HG02970 (cell line): Measurements from ENCODE around the gene DNAJC22.
"Not testable (repeated sequence)": the region's sequence is repeated elsewhere in the genome, so short reads cannot be mapped to it uniquely, and the experiment has no call there.

ENCODE experiments used
- ATAC-seq: cut with Tn5 transposase; IDR thresholded peaks from one replicate; pipeline ENCODE4 v1.9.1; 2021; ENCODE audit warnings: mild to moderate bottlenecking, moderate library complexity, moderate number of reproducible peaks; ENCODE audit not compliant: unreplicated experiment, low FRiP score

Gene DNAJC22

DNA sequence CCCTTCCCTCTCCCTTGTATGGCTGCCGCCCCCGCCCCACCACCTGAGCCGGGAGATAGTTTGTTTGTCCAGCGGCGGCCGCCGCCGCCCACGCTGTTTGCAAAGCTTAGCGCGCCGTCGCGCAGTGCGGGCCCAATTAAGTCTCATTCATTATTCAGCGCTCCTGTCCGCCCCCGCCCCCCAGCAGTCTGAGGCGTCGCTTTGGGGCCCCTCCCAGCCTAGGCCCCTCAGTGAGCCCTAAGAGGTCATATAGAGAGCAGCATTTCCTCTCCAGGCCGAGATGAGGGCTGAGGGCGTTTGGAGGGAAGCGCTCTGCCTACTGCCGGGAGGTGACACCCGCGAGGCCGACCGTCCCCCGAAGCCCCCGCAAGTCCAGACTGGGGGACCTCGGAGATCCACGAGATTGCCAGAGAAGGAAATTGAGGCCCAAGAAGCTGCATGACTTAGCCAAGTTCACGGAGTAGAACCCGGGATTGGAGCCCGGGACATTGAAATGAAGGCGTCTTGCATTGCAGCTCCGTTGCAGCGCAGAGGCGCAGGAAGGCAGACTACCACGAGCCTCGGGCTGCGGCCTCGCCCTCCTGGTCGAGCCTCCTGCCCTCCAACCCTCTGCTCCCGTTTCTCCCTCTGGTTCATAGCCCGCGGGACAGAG lies at the start of gene DNAJC22:
DNAJC22 (plus strand) TSS at position 230 of the 652 bp plus-strand sequence. CDS start 1,985 bp downstream, outside the sequence.
- ATAC-seq, result no peak

DNA sequence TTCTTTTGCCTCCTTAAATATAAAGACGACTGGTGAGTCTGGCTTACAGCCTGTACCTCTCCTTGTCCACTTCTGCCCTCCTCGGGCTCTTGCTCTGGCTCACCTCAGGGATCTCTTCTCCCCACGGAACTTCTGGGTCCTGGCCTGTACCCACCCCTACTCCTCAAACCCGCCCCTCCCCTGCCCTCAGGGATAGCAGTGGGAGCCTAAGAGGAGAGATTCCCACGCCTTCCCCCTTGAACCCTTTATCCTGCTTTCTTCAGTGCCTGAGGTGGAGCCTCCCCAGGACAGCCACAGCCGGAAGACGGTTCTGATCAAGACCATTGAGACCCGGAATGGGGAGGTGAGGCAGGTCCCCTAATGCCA lies 49.0 kb upstream of the DNAJC22 start:
- no peak for ATAC-seq

DNA sequence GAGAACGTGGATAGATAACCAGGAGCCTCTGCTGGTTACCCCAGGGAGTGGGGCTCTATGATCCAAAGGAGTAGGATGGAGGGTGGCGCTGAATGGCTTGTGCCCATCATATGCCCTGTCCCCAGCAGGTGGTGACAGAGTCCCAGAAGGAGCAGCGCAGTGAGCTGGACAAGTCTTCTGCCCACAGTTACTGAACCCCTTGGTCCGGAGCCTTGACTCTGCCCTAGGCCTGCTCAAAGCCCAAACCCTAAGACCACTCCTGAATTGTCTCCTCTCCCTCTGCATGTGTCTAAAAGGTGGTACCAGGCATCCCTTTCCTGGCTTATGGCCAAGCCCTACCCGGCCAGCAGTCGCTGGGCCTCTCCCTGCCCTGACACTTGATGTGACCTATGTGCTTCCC lies 48.5 kb upstream of the DNAJC22 start:
- ATAC-seq, result no peak

DNA sequence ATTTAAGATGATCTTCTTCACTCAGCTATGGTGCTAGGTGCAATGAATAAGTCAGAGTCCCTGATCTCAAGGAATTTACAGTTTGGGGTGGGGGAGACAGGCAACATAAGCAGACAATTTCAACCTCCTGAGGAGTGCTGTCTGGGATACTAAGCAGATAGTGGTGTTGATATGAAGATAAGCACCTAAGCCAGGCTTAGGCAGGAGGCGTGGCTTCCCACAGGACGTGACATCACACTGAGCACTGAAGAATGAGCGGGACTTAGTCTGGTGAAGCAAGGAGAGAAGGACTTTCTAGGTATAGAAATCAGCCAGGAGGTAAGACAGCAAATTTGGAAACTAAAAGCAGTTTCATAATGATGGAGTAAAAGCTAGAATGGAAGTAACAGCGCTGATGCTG lies 44.9 kb upstream of the DNAJC22 start:
- ATAC-seq, result no peak

DNA sequence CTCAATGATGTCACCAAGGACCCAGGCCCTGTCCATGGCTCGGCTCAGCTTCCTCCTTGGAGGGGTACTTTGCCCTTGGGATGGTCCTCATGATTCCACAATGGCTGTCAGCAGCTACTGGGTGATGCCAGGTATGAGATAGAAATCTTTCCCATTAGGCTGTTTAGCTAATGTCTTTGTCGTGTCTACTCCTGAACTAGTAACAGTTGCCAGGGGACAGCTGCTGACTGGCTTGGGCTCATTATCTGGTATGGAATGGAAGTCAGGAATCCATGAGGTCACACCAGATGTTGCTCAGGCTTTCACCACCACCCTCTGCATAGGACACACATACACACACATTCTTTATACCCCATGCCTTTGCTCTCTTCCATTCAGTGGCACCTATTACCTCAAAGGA lies 42.5 kb upstream of the DNAJC22 start:
- no peak for ATAC-seq

DNA sequence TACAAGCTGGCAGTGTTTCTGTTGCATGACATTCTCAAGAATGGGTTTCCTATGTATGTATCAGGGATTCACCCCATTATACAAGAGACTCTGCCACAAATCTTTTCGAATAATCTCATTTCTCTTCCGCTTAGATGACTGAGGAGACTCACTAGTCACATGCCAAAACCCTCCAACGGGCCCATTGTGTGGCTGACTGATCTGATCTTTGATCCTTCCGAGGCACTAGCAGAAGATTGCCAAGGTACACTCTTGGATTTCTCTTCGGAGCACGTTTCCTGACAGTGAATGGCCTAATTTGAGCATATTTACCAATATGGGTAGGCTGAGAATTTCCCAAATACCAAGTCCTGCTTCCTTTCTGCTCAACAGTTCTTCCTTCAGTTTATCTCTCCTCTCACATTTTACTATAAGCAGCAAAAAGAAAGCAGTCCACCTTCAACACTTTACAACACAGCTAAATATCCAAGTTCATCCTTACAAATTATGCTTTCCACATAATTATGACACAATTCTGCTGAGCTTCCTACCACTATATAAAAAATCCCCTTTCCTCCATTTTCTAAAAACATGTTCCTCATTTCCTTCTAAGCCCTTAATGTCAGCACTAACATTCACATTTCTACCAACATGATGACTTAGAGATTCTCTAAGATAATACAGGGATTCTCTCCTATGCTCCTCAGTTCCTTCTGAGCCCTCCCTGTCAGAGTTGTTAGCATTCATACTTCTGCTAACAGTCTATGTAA lies 40.8 kb upstream of the DNAJC22 start:
- no peak for ATAC-seq

DNA sequence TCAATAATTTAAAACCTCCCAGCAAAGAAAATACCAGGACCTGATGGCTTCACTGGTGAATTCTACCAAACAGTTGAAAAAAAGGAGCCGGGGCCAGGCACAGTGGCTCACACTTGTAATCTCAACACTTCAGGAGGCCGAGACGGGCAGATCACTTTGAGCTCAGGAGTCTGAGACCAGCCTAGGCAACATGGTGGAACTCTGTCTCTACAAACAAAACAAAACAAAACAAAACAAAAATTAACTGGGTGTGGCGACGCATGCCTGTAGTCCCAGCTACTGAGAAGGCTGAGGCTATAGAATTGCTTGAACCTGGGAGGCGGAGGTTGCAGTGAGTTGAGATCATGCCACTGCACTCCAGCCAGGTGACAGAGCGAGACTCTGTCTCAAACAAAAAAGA lies 37.3 kb upstream of the DNAJC22 start:
- no peak for ATAC-seq

DNA sequence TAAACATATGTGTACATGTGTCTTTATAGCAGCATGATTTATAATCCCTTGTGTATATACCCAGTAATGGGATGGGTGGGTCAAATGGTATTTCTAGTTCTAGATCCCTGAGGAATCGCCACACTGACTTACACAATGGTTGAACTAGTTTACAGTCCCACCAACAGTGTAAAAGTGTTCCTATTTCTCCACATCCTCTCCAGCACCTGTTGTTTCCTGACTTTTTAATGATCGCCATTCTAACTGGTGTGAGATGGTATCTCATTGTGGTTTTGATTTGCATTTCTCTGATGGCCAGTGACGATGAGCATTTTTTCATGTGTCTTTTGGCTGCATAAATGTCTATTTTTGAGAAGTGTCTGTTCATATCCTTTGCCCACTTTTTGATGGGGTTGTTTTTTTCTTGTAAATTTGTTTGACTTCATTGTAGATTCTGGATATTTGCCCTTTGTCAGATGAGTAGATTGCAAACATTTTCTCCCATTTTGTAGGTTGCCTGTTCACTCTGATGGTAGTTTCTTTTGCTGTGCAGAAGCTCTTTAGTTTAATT lies 36.2 kb upstream of the DNAJC22 start:
- not testable (repeated sequence) for ATAC-seq

DNA sequence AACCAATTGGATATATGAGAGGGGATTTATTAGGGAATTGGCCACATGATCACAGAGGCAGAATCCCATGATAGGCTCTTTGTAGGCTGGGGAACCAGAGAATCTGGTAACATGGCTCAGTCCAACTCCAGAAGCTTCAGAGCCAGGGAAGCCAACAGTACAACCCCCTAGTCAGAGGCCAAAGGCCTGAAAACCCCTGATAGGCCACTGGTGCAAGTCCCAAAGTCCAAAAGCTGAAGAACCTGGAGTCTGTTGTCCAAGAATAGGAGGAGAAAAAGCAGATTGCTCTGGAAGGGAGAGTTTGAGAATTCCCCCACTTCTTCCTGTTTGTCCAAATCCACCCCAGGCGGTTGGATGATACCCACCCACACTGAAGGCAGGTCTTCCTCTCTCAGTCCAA lies 31.9 kb upstream of the DNAJC22 start:
- no peak for ATAC-seq

DNA sequence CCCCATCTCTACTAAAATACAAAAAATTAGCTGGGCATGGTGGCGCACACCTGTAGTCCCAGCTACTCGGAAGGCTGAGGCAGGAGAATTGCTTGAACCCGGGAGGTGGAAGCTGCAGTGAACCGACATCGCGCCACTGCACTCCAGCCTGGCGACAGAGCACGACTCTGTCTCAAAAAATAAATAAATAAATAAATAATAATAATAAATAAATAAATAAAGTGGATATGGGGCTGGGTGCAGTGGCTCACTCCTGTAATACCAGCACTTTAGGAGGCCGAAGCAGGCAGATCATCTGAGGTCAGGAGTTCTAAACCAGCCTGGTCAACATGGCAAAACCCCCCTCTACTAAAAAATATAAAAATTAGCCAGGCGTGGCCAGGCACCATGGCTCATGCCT lies 29.6 kb upstream of the DNAJC22 start:
- not testable (repeated sequence) for ATAC-seq

DNA sequence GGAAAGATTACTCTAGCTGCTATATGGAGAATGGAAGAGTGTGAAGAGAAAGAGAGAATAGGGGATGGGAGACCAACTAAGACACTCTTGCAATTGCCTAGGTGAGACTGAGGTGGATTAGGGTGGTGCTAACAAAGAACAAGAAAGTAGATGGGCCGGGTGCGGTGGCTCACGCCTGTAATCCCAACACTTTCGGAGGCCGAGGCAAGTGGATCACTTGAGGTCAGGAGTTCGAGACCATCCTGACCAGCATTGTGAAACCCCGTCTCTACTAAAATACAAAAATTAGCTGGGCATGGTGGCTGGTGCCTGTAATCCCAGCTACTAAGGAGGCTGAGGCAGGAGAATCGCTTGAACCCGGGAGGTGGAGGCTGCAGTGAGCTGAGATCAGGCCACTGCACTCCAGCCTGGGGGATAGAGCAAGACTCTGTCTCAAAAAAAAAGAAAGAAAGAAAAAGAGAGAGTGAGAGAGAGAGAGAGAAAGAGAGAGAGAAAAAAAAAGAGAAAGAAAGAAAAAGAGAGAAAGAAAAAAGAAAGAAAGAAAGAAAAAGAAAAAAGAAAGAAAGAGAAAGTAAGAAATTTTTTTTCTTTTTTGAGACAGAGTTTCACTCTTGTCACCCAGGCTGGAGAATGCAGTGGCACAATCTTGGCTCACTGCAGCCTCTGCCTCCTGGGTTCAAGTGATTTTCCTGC lies 26.1 kb upstream of the DNAJC22 start:
- not testable (repeated sequence) for ATAC-seq

DNA sequence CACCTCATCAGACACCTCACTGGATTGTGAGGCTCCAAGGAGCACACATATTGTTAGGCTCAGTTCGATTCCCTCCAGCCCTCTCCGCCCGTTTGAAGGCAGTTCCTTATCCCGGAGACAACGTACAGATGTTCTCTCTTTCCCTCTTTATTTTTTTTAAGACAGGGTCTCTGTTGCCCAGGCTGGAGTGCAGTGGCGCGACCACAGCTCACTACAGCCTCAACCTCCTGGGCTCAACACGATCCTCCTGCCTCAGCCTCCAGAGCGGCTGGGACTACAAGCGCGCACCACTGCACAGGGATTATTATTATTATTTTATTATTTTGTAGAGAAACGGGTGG lies 24.4 kb upstream of the DNAJC22 start:
- no peak for ATAC-seq

DNA sequence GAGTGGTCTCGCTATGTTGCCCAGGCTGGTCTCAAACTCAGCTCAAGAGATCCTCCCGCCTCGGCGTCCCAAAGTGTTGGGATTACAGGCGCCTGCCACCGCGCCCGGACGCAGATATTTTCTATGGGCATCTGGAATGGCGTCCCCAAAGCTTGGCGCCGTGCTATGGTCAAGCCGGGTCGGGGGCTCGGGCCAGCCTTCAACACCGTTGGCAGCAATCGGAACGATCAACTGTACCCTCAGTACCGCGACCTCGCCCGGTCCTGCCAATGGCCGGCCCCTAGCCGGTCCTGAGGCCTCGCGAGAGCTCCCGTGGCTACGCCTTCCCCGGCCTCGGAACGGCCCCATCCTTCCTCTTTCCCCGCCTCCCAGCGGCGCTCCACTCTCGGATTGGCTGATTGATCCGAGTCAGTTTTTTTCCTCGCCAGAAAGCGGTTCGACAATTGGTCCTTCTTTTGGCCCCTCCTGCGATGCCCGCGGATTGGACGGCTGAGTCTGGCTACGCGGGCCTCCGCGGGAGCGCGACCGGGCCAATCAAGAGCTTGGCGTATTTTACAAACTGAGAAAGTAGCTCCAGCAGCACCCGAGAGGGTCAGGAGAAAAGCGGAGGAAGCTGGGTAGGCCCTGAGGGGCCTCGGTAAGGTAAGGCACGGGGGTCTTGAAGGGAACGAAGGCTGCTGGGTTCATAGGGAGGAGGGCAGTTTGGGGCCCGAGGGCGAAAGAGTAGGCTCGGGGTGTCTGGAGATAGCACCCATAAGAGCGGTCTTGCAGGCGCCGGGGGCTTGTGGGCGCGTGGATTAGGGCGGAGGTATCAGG lies 23.8 kb upstream of the DNAJC22 start, which contains the start of gene TROAP:
TROAP (plus strand) TSS at position 548 of the 816 bp plus-strand sequence. CDS start 354 bp downstream, outside the sequence.
- peak; percentile 97 for ATAC-seq

DNA sequence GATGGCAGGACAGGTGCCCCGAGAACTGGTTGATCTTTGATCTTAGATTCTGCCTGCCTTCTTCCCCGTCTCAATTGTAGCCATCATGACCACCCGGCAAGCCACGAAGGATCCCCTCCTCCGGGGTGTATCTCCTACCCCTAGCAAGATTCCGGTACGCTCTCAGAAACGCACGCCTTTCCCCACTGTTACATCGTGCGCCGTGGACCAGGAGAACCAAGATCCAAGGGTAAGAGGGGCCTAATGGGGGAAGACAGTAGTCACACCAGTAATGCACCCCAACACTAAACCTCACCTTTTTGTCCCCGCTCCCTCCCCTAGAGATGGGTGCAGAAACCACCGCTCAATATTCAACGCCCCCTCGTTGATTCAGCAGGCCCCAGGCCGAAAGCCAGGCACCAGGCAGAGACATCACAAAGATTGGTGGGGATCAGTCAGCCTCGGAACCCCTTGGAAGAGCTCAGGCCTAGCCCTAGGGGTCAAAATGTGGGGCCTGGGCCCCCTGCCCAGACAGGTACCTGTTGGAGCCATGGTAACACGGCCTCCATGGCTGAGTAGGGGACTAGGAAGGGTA lies 23.1 kb upstream of the DNAJC22 start:
- ATAC-seq, result no peak

DNA sequence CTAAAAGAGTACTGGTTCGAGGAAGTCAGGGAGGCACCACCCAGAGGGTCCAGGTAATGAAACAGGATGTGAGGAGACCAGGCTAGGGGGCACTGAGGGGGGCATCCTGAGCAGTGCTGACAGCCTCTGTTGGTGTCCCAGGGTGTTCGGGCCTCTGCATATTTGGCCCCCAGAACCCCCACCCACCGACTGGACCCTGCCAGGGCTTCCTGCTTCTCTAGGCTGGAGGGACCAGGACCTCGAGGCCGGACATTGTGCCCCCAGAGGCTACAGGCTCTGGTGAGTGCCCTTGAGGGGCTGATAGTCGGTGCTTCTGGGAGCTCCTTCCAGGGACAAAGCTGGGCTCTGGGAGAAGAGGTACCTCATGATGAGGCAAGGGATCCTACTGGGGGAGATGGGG lies 21.1 kb upstream of the DNAJC22 start:
- no peak for ATAC-seq

DNA sequence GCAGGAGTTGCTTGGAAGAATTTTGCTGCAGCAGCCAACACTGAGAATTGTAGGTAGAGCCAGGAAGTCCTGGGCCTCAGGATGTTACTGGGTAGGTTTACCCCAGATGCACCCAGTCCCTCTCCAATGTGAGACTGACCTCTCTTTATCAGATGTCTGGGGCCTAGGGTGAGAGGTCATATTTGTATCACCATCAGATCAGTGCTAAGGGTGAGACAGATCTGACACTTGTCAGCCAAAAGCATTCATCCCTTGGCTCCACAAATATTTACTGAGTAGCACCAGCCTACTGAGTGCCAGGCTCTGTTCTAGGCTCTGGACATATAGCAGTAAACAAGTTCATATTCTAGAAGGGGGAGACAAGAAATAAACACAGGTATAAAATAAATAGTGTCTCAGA lies 19.3 kb upstream of the DNAJC22 start:
- no peak for ATAC-seq

DNA sequence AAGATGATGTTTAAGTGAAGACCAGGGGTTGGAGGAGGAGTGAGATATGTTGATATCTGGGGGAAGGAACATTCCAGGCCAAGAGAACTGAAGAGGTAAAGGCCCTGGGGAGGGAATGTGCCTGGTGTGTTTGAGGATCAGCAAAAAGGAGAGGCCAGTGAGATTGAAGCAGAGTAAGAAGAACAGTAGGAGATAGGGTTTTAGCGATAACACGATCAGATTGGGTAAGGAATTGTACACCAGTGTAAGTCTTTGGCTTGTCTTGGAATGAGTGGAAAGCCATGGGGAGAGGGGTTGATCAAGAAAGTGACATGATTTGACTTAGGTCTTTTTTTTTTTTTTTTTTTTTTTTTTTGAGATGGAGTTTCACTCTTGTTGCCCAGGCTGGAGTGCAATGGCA lies 18.8 kb upstream of the DNAJC22 start:
- ATAC-seq, result no peak

DNA sequence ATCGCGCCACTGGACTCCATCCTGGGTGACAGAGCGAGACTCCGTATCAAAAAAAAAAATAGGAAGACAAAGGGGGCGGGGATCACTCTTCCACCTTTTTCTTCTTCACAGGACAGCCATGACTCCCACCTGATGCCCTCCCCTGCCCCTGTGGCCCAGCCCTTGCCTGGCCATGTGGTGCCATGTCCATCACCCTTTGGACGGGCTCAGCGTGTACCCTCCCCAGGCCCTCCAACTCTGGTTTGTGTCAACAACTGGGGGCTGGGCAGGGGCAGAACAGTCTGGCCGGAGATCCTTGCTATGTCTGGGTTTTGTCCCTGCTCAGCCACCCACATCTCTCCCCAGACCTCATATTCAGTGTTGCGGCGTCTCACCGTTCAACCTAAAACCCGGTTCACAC lies 17.9 kb upstream of the DNAJC22 start:
- ATAC-seq, result no peak

DNA sequence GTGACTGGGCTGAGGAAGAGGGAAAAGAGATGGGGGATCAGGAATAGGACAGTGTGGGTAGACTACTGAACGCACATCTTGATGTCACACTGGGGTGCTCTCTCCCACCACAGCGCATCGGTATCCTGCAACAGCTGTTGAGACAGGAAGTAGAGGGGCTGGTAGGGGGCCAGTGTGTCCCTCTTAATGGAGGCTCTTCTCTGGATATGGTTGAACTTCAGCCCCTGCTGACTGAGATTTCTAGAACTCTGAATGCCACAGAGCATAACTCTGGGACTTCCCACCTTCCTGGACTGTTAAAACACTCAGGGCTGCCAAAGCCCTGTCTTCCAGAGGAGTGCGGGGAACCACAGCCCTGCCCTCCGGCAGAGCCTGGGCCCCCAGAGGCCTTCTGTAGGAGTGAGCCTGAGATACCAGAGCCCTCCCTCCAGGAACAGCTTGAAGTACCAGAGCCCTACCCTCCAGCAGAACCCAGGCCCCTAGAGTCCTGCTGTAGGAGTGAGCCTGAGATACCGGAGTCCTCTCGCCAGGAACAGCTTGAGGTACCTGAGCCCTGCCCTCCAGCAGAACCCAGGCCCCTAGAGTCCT lies 16.6 kb upstream of the DNAJC22 start:
- ATAC-seq, result no peak
